Activated gamma-delta T cell (primary cell): ENCODE results near the gene SCYGR7.
"Not testable (repeated sequence)": the region's sequence is repeated elsewhere in the genome, so short reads cannot be mapped to it uniquely, and the experiment has no call there.

Source experiments
- DNase-seq: peaks from one replicate; lab custom pipeline; 2025; lab: John Stamatoyannopoulos, UW
- total RNA-seq, 2 donors: gene quantifications; one replicate each; lab custom pipeline; 2026; lab: John Stamatoyannopoulos, UW

SCYGR7 gene
- 0 reads per million in 2 donors for total RNA-seq

- no peak for DNase-seq
Measured at GRCh38 chr2:227728035-227728434, at the start of gene SCYGR7. Gene SCYGR7, plus strand, starts transcription at chr2:227728335. Its CDS starts 0 bp downstream, at chr2:227728335.

- DNase-seq = no peak
Measured at GRCh38 chr2:227684258-227684657, 43.9 kb upstream of the SCYGR7 start.

- DNase-seq = no peak
Measured at GRCh38 chr2:227687189-227687588, 40.9 kb upstream of the SCYGR7 start.

- DNase-seq = no peak
Measured at GRCh38 chr2:227696990-227697679, 31.0 kb upstream of the SCYGR7 start.

- no peak for DNase-seq
Measured at GRCh38 chr2:227701556-227701955, 26.6 kb upstream of the SCYGR7 start.

GRCh38 chr2:227703280-227703732 is 24.8 kb upstream of the SCYGR7 start:
- no peak for DNase-seq

- no peak for DNase-seq
Measured at GRCh38 chr2:227703961-227704360, 24.2 kb upstream of the SCYGR7 start.

- DNase-seq = no peak
Measured at GRCh38 chr2:227706859-227707258, 21.3 kb upstream of the SCYGR7 start.

GRCh38 chr2:227707390-227707789 is 20.7 kb upstream of the SCYGR7 start:
- no peak for DNase-seq

GRCh38 chr2:227710986-227711385 is 17.1 kb upstream of the SCYGR7 start:
- no peak for DNase-seq

- DNase-seq = no peak
Measured at GRCh38 chr2:227713291-227713690, 14.8 kb upstream of the SCYGR7 start.

- DNase-seq = no peak
Measured at GRCh38 chr2:227716501-227716900, 11.6 kb upstream of the SCYGR7 start.

- no peak for DNase-seq
Measured at GRCh38 chr2:227717687-227718567, 10.2 kb upstream of the SCYGR7 start, which contains the start of gene SLC19A3. Gene SLC19A3, minus strand, starts transcription at chr2:227718028. Its CDS starts 15,710 bp downstream, at chr2:227702318.

- no peak for DNase-seq
Measured at GRCh38 chr2:227719641-227720040, 8.5 kb upstream of the SCYGR7 start.

GRCh38 chr2:227720680-227721079 is 7.5 kb upstream of the SCYGR7 start:
- DNase-seq = no peak

GRCh38 chr2:227722821-227723220 is 5.3 kb upstream of the SCYGR7 start:
- DNase-seq = not testable (repeated sequence)

GRCh38 chr2:227724394-227725039 is 3.6 kb upstream of the SCYGR7 start, which contains the start of gene SCYGR6:
Gene SCYGR6, minus strand, starts transcription at chr2:227724757. Its CDS starts 0 bp downstream, at chr2:227724757.
- no peak for DNase-seq

GRCh38 chr2:227739351-227739750 is 11.2 kb downstream of the SCYGR7 start:
- DNase-seq = no peak

GRCh38 chr2:227740705-227741104 is 12.6 kb downstream of the SCYGR7 start:
- DNase-seq = not testable (repeated sequence)

GRCh38 chr2:227745594-227745993 is 17.5 kb downstream of the SCYGR7 start, which contains the start of gene SCYGR8:
Gene SCYGR8, plus strand, starts transcription at chr2:227745894. Its CDS starts 0 bp downstream, at chr2:227745894.
- no peak for DNase-seq

- DNase-seq = no peak
Measured at GRCh38 chr2:227748079-227748478, 19.9 kb downstream of the SCYGR7 start.

- not testable (repeated sequence) for DNase-seq
Measured at GRCh38 chr2:227756261-227756660, 28.1 kb downstream of the SCYGR7 start.
